HG02973 (cell line): ENCODE results near the gene KCNQ1OT1.

Source experiments
- ATAC-seq: cut with Tn5 transposase; IDR thresholded peaks from one replicate; pipeline ENCODE4 v1.9.1; 2021; ENCODE audit warnings: moderate library complexity; ENCODE audit not compliant: unreplicated experiment

The KCNQ1OT1 gene

DNA sequence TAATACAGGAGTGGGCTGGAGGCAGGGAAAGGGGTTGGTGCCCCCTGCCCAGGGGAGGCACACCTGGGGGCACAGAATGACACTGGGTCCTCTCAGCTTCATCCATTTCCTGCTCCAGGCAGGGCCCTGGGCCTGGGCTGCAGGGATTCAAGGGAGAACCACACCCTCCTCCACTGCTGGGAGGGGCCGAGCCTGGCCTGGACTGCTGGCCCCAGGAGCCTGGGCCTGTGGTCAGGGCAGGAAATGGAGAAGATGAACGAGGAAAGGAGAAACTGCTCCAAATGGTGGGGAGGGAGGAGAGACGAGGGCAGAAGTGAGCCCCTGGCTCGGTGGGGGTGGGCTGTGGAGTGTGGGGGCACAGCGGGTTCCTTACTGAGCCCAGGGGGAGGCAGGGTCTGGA is 38.1 kb upstream of the KCNQ1OT1 start:
- ATAC-seq, result no peak

DNA sequence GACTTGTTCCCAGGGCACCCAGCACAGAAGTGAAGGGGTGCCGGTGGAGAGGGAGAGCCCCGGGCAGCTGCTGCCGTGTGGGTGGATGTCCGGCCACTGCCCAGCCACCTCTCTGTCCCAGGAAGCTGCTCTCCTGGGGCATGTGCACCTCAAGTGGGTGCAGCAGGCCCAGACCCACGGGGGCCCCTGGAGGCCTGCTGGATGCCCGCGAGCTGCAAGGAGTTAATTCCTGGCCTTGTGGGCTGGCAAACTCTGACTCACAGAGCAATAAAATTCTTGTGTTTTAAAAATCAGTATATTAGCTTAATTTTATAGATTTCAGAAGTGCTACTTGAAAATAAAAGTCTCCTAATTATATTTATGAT is 37.4 kb upstream of the KCNQ1OT1 start:
- no peak for ATAC-seq

DNA sequence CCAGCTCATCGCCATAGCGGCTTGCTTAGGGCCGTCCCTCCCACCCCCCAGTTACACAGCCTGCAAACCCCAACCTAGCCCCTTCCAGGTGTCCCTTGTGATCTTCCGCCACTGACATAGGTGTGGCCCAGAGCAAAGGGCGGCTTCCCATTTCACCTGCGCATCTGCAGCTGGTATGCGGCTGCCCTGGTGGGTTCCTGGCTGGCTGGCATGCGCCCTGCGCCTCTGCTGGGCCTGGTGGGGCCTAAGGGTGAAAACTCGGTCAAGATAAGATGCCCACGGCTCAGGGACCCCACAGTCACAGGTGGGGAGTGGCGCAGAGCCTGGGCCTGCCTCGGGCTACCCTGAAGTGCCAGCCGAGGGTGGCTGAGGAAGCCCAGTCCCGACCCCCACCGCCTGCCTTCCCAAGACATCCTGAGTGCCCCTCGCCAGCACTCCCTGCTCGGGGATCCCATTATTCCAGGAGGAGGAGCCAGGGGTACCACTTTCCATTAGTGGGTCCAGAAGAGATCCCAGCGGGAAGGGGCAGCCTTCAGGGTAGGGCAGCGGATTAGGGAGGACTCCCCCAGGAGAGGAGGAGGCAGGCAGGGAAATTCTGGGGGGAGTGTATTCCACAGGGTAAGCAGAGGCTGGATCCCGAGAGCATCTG is 36.9 kb upstream of the KCNQ1OT1 start:
- no peak for ATAC-seq

DNA sequence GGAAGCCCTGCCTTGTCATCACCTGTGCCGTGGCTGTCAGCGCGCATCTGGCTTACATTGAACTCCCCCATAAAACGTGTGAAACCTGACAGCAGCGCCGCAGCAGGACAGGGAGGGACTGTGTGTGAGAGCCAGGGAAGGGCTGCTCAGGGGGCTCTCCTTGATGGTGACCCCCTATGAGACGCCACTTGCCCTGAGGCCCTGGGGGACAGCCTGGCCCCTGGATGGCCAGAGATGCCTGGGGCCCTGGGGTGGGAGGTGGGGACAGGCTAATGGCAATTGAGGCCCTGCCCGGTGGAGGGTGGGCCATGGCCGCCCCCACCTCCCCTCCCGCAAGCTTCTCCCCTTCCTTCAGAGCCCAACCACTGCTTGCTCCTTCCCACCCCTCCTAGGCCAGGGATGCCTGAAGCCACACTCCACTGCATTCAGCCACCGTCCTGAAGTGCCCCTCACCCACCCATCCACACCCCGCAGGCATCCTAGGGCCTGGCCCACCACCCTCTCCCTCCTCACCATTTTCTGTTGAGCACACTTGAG is 35.3 kb upstream of the KCNQ1OT1 start:
- no peak for ATAC-seq

DNA sequence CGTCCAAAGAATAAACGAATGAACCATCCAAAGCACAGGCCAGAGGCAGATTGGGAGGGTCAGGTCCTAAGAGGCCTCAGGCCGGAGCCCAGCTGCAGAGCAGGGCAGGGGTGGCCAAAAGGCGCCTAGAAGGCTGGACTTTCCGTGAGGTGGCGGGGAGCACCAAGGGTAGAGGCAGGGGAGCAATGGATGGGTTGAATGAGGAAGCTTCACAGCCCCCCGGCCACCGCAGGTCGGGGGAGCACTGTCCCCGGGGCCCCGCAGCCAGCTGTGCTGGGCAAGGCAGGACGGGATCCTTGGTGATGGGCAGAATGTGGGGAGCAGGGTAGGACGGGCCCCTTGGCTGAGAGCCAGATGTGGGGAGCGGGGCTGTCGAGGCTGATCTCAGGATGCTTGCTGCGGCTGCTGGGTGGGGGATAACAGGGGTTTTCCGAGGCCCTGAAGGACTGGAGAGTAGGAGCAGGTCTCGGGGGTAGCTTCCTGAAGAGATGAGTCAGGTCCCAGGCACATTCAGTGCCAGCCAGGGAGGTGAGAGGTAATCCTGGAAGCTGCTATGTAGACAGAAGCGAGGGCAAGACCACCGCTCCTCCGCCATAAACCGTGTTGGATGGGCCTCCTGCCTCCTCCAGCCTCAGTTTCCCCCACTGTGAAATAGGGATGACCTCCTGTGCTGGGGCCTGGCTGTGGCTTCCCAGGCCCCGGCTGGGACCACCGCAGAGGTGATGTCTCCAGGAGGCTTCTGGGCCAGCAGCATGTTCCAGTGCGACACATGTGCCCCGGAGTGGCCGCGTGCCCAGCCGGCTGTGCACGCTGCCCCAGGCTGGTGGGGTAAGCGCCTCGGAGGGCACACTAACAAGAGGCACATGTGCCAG is 34.6 kb upstream of the KCNQ1OT1 start:
- no peak for ATAC-seq

DNA sequence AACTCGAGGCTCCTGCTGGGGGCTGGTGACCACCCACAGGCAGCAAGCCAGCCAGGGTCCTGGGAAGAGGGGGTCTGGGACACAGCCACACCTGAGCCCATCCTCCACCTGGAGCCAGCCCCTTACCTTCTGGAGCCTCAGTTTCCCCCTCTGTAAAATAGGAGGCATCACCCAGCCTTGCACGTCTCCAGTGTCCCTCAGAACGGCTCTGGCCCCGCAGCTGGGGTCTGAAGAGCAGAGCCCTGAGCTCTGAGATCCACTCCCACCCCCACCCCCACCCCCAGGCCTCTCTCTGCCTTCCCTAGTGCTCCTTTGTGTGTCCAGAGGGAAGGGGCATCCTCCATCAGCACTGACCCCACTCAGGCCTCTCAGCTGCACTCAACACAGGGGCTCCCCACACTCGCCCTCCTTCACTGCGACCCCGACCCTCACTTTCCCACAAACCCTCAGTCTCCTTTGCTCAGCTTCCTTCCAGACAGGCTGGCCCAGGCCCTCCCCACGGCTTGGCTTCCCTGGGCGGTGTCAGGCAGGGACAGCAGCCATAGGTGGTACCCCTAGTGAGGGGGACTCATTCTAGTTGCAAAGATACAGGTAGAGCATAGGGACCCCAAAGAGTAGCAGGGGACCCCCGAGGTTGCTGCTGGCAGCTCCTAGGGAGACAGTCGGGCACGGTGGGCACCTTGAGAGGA is 33.3 kb upstream of the KCNQ1OT1 start:
- no peak for ATAC-seq

DNA sequence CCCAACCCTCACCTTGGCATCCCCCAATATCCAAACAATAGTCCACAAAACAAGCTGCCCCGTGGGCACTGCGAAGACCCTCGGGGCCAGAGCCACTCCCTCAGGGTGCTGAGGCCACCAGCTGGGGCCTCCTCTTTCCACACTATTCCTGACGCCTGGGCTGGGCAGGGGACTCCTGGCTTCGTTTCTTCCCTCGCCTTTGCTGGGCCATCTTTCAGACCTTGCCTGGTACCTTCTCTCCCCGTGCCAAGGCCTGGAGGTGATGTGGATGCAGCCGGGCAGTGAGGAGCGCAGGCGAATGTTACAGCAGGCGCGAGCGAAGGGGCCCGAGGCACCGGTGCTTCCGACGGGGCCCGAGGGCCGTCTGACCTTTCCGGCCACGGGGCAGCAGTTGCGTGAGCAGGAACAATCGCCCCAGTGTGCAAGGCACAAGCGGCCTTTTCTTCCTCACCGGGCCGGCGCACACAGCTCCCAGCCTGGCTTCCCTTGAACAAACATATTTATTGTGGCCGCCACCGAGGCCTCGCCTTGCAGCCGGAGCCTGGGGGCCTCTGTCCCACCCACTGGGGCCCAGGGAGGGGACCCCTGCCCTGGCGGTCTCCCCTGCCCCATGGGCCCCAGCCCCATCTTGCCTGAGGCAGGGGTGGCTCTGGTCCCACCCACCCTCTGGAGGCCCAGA is 32.6 kb upstream of the KCNQ1OT1 start:
- ATAC-seq, result no peak

DNA sequence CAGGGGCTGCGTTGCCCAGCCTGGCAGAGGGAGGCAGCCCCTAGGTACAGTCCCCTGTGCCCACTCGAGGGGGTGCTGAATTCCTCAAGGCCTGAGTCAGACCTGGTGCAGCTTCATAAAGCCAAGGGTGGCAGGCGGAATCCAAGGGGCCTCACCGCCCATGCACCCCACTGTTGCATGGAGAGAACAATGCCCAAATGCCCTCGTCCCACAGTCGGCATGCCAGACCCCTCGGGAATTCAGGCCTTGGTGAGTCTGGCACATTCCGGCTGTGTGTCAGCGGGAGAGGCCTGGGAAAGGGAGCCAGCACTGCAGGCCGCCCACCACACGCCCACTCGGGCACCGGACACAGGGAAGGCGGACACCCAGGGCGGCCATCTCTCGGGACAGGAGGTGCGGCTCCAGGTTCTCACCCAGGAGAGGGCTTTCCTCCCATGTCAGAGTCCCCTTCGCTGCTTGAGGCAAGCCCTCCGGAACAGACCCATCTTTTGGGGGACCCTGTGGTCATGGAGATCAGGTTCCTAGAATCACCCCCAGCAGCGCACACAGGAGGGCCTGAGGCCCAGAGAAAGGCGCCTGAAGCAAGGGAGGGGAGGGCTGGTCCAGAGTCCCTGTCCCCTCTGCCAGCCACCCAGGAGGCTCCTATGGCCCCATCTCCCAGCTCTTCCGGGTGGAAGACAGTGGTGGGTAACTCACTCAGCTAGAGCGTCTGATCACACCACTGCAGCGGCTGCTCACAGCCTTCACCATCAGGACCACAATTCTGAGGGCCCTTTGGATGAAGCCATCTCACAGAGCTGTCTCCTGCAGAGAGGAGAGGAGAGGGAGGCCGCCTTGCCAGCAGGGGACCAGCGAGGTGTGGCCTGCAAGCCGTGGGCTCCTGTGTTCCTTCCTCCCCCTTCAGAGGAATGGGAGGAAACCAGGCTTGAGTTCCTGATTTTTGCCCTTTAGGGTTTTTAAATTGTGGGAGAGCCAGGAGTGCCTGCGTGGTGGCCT is 31.6 kb upstream of the KCNQ1OT1 start:
- ATAC-seq, result no peak

DNA sequence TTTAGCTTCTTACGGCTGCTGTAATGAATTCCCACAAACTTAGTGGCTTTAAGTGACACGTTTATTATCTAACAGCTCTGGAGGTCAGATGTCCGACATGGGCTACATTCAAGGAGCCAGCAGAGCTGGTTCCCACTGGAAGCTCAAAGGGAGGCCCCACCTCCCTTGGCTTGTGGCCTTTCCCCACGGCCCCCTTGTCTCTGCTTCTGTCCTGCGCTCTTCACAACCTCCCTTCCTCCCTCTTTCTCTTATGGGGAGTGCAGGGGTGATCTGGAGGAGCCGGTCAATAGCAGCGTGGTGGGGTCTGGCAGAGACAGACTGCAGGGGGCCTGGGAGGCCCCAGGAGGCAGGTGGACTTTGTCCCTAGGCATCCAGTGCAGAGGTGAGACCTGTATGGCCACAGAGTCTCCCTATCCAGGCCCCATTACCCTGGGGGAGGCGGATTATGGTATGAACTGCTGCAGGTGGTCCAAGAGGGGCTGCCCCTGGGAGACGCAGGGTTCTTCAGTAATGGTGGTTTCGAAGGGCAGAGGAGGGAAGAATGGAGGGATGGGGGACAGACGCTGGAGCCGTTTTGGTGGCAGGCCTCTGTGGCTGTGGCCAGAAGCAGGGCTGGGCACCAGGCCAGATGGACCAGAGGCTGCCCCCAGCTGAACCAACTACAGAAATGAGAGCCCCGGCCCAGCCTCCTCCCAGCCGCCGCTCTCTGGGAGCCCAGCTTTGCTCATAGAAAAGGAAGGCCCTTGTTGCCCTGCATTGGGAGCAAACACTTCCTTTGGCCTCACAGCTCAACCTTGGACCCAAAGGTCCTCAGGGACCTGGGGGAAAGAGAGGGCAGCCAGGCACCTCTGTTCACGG is 30.7 kb upstream of the KCNQ1OT1 start:
- ATAC-seq, result no peak

DNA sequence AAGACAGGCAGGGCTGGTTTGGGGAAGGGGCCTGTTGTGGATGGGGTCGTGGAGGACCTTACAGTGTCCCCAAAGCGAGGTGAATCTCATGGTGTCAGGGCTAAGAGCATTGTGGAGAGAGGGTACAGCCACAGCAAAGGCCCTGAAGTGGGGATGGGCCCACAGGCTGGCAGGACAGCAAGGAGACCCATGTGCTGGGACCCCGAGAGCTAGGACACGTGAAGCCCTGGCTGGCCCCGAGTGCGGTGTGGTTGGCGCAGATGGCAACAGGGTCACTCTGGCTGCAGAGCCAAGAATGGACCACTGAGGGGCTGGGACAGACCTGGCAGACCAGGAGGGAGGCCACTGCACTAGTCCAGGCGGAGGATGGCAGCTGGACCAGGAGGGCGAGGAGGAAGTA is 30.0 kb upstream of the KCNQ1OT1 start:
- ATAC-seq, result no peak

DNA sequence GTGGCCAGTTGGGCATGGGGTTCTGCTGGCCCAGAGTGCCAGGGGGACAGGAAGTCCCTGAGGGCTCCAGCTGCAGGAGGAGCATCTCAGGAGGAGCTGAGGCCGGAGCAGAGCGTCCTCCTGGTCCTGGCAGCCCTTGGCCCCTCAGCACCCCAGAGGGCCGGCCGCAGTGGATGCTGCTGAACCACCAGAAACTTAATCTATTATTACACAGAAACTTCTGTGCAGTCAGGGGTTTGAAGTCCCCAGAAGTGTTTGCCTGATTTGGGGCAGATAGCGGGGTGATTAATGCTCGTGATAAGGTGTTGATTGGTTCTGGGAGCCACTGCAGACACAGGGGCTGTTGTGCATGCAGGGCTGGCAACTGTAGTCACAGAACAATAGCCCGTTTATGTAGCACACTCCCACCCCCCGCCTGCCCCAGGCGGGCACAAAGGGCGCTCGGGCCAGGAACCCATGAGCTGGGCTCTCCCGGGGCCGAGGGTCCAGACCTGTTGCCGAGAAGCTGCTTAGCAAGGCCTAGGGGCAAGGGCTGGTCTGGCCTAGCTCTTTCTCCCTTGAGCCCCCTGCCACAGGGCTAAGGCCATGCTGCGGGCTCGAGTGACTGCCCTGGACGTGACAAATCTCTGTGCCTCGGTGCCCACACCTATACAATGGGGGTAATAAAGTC is 29.0 kb upstream of the KCNQ1OT1 start:
- ATAC-seq, result no peak

DNA sequence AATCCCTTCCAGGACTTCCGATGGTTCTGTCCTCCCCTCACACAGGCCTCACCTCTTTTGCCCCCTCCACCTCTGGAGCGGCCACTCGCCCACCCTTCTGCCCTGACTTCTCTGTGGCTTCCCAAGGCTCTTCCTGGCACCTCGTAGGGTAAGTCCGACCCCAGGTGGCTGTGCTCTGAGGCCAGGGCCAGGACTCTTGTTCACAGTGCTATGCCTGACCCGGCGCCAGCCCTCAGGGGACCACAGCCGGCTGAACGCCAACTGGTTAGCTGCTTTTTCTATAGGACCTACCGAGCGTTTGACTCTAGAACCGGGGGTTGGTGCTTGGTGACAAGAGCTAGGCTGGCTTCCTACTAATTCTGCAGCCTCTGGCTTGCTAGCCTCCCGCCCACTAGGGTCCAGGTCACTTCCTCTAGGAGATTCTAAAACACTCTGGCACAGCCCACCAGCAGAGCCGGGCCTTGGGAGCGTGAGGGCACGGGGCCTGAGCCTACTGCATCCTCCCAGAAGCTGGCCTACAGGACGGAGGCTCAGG is 28.4 kb upstream of the KCNQ1OT1 start:
- no peak for ATAC-seq

DNA sequence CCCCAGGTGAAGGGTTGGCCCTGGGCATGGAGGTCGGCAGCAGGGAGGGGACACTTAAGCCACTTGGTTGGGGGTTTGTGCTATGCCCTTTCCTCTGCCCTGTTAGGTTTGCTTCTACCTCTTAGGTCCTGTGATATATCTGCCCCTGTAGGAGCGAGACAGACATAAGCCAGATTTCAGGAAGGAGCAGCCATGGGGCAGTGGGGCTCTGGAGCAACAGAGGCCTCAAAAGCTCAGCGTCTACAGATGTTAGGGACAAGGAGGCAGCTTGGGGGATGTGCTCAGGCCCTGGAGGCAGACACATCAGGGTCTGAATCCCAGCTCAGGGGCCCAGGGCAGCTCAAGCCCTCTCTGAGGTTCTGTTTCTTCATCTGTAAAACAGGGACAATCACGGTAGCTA is 27.2 kb upstream of the KCNQ1OT1 start:
- ATAC-seq, result no peak

DNA sequence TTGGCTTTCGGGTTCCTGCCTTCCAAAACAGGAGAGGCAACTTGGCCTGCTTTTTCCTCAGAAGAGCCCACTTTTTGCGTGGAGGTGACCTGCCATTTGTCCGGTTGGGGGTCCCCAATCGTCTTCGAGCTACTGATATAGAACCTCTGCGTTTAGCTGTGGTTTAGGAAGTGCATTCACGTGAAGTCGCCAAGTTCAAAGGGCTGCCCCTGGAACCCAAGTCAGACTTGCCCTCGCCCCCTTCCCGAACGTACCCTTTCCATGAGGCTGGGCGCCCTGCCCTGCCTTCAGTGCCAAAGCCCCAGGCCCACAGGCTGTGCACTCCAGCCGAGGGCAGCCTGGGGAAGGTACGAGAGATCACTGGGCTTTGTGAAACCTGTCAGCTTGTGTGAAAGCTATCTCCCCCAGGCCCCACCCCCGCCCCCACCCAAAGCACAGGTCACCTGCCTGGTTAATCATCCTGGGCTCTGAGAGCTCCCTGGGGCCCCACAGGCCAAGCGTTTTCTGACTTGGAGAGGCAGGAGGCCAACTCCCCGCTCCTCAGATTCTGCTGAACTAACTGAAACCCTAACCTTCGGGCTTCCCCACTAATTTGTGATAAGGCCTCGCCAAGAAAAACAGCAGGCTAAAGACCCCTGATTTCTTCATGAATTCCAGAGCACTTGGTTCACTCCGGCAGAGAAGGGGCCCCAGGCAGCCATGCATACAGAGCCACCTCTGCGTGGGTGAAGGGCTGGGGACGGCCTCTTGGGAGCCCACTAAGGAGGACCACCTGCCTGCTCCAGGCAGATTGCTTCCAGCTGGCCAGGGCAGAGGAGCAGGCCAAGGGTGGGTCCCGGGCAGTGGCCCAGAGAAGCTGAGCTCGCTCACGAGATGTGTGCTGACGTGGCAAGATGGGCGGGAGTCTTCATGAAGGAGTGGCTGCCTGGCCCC is 25.8 kb upstream of the KCNQ1OT1 start:
- ATAC-seq, result no peak

DNA sequence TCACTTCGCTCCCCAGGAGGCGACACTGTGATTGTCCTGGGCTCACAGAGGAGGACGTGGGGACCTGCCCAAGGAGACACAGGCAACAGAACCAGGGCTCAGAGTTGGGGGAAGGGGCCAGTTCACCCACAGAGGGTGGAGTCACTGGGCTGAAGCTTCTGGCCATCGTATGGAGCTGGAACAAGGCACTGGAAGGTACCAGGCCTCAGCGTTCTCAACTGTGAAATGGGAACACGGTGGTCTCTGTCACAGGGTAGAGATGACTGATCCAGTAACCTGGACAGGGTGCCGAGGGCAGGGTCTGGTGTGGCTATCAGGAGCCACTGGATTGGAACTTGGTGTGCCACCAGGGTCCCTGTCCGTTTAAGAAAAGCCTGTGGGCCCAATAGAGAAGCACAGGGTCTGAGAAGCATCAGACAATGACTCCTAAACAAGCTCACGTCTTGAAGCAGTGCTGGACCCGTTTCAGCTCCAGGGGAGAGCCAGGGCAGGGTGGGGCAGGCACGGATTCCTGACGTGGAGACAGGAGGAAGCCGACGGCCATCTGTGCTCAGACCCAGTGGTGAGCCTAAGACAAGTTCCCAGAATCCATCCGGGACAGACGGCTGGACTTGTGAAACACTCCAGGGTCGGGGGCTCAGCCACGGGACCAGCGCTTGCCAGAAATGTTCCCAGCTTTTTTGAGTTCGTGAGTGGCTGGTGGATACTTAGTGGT is 25.0 kb upstream of the KCNQ1OT1 start:
- ATAC-seq, result no peak

DNA sequence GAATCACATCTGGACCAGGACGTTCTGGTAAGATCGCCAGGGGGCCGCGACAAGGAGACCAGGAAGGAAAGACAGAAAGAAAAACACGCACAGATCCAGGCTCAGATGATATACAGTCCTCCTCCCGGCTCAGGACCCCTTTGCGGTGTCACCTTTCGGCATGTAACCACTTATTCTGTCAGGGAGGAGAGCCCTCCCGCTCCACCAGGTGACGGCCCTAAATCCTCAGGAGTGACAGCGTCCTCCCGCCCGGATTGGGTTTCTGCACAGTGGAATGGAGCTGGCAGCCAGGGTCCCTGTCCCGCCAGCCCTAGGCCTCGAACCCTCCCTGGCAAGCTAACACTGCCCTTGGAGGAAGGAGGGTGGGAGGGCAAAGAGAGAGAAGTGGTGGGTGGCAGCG is 24.3 kb upstream of the KCNQ1OT1 start:
- ATAC-seq, result no peak

DNA sequence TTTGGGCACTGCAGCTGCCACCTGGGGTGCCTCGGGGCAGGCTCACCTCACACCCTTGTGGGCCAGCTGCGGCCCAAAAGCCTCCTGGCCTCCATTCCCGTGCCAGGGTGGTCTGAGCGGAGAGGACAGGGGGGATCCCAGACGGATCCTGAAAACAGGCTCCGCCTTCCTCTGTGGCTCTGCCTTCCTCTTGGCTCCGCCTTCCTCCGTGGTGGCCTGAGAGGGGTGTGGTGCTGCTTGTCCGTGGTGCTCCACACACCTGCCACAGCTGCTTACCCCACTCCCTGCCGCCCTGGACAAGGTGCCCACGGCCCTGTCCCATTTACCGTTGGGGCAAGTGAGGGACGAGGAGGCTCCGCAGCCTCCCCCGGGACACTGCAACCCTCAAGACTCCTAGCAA is 23.2 kb upstream of the KCNQ1OT1 start:
- ATAC-seq, result no peak
